AG04449 (cell line): ENCODE data around the gene MIGA2.

Experiments used
- CTCF ChIA-PET: fragments of 350-600 bp; formaldehyde crosslinking; extraction: SDS; loops from one replicate; lab custom pipeline; 2021; ENCODE audit warnings: antibody characterized with exemption; lab: Yijun Ruan, JAX
- POLR2A ChIA-PET: fragments of 400-600, 350-600 bp; formaldehyde crosslinking; extraction: SDS; loops from one replicate; lab custom pipeline; 2020; ENCODE audit warnings: antibody characterized with exemption, inconsistent platforms; lab: Yijun Ruan, JAX
- DNase-seq: peaks from one replicate; pipeline ENCODE4 v3.0.0-alpha.2; 2010; ENCODE audit warnings: low read depth, low spot score
- H3K4me3 ChIP-seq: 2 replicates; pipeline ENCODE4 v1.5.1; 2011; ENCODE audit warnings: low read depth, mild to moderate bottlenecking, control low read depth, low read length
- TF ChIP-seq, protein P1 (sequence below): IDR thresholded peaks from one replicate; pipeline ENCODE4 v1.5.1; 2011; ENCODE audit warnings: mild to moderate bottlenecking, moderate library complexity, low read length, control low read depth, inconsistent platforms; ENCODE audit not compliant: insufficient read depth; ENCODE audit errors: missing control alignments

MIGA2 gene

DNA sequence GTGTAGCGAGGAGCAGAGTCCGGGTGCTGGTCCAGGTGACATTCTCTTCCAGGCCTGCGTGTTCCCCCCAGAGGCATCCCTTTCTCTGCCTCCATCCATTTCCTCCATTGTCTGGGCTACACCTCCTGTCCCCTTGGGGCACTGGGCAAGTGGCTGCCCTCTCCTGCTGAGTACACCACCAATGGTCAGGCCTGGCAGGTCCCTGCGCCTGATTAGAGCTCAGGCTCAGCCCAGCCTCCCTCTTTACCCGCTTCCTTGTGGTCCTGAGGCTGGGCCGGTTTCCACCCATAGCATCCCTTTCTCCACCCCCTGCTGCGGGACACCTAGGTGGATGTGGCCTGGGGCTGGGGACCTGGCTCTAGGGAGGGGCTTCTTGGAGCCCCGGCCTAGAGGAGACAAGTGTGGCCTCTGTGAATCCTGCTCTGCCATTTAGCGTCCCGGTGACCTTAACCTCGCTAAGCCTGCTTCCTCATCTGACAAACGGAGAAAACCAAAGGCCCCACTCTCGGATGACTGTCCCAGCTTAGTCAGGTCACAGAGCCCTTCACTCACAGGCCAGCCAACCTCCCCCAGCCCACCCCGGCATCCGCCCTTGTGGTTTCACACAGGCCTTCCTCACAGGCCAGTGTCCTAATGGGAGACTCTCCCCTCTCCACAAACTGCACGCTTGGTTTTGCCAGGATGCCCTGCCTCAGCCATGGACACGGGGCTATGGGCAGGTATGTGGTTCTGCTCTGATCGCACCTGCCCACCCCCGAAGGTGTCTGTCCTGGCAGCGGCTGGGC is 57.4 kb downstream of the MIGA2 start:
- ChIA-PET POLR2A (no interaction called here), CTCF (interaction anchor here (0.9 kb wide), 2 partner anchors 9 kb away, joined by 3 to 5 read pairs; no protein-coding TSS in a partner anchor)
- no peak for DNase-seq
- H3K4me3 ChIP-seq: no peak overlapping the region
- TF ChIP-seq, protein P1, sequence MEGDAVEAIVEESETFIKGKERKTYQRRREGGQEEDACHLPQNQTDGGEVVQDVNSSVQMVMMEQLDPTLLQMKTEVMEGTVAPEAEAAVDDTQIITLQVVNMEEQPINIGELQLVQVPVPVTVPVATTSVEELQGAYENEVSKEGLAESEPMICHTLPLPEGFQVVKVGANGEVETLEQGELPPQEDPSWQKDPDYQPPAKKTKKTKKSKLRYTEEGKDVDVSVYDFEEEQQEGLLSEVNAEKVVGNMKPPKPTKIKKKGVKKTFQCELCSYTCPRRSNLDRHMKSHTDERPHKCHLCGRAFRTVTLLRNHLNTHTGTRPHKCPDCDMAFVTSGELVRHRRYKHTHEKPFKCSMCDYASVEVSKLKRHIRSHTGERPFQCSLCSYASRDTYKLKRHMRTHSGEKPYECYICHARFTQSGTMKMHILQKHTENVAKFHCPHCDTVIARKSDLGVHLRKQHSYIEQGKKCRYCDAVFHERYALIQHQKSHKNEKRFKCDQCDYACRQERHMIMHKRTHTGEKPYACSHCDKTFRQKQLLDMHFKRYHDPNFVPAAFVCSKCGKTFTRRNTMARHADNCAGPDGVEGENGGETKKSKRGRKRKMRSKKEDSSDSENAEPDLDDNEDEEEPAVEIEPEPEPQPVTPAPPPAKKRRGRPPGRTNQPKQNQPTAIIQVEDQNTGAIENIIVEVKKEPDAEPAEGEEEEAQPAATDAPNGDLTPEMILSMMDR: no peak

- TF ChIP-seq, protein P1: no peak
- POLR2A ChIA-PET: no interaction called here
- CTCF ChIA-PET: interaction anchor here (0.9 to 1.0 kb wide), 2 partner anchors 8 to 15 kb away, joined by 3 to 5 read pairs; no protein-coding TSS in a partner anchor
- DNase-seq: no peak
- H3K4me3 ChIP-seq: no peak overlapping the region
Measured at GRCh38 chr9:129094387-129095169, 58.2 kb downstream of the MIGA2 start.

GRCh38 chr9:129095170-129095667 is 58.8 kb downstream of the MIGA2 start:
- ChIA-PET POLR2A (interaction anchor here (1.1 kb wide), 1 partner anchor 15 kb away, joined by 5 read pairs; the partner anchor contains the start of gene DOLPP1), CTCF (interaction anchor here (0.9 to 1.0 kb wide), 2 partner anchors 8 to 14 kb away, joined by 3 to 5 read pairs; no protein-coding TSS in a partner anchor)
- no peak for DNase-seq
- H3K4me3 ChIP-seq: no peak overlapping the region
- TF ChIP-seq, protein P1: no peak

DNA sequence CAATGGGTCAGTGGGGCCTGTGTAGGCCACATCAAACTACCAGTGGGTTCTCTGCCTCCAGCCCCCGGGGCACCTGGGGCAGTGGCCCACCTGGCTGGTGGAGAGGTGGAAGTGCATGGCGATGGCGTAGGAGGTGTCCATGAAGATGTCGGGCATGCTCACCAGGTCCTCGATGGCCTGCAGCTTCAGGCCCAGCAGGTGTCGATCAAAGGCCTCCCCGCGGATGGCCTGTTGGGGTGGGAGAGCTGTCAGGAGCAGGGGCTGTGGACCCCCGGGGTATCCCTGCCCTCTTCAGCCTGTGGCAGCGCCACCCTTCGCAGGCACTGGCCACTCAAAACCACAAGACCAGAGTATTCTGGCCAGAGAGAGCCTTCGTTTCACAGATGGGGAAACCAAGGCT is 59.5 kb downstream of the MIGA2 start:
- TF ChIP-seq, protein P1: no peak
- no peak for DNase-seq
- CTCF ChIA-PET: interaction anchor here (1.8 kb wide), 1 partner anchor 10 kb away, joined by 9 read pairs; no protein-coding TSS in a partner anchor
- POLR2A ChIA-PET: interaction anchor here (1.1 kb wide), 1 partner anchor 15 kb away, joined by 5 read pairs; the partner anchor contains the start of gene DOLPP1
- no peak overlapping the region for H3K4me3 ChIP-seq

GRCh38 chr9:129097671-129098306 is 61.4 kb downstream of the MIGA2 start:
- ChIA-PET POLR2A (no interaction called here), CTCF (interaction anchor here (1.7 to 2.1 kb wide), 3 partner anchors 8 to 527 kb away, joined by 5 to 9 read pairs (median 6); no protein-coding TSS in a partner anchor)
- TF ChIP-seq, protein P1: no peak
- H3K4me3 ChIP-seq: no peak overlapping the region
- no peak for DNase-seq
